Choroid plexus epithelial cell (primary cell): ENCODE results near the gene CDYL2.
A peak's percentile ranks its signal among the peaks of the same experiment; 100 is the strongest.

ENCODE experiments used
- DNase-seq: peaks from one replicate; pipeline ENCODE4 v3.0.0-alpha.2; 2010; ENCODE audit warnings: low read depth
- H3K4me3 ChIP-seq: 2 replicates; pipeline ENCODE4 v1.5.1; 2011; ENCODE audit warnings: low read depth, mild to moderate bottlenecking, control low read depth, low read length, moderate library complexity
- TF ChIP-seq, protein P1 (sequence below): conservative IDR thresholded peaks from 2 replicates; pipeline ENCODE4 v1.5.1; 2011; ENCODE audit warnings: low read depth, mild to moderate bottlenecking, control low read depth, inconsistent platforms, low read length, moderate library complexity

CDYL2 gene

DNA sequence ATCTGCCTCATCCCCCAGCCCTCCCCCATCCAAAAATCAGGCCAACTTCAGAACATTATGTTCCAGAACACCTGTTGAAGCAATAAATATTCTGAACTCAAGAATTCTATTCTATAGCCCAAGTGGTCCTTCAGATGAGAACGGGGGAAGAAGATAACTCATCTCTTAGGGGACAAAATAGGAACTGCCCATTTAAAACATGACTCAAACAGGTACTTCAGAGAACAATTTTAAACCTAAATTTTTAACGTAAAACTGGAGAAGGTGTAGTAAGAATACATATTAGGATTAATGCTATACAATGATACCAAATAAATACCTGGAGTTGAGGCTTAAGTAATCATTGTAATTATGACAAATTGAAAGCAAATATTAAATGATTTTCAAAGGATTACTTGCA is 112.1 kb downstream of the CDYL2 start:
- no peak for DNase-seq
- TF ChIP-seq, protein P1, sequence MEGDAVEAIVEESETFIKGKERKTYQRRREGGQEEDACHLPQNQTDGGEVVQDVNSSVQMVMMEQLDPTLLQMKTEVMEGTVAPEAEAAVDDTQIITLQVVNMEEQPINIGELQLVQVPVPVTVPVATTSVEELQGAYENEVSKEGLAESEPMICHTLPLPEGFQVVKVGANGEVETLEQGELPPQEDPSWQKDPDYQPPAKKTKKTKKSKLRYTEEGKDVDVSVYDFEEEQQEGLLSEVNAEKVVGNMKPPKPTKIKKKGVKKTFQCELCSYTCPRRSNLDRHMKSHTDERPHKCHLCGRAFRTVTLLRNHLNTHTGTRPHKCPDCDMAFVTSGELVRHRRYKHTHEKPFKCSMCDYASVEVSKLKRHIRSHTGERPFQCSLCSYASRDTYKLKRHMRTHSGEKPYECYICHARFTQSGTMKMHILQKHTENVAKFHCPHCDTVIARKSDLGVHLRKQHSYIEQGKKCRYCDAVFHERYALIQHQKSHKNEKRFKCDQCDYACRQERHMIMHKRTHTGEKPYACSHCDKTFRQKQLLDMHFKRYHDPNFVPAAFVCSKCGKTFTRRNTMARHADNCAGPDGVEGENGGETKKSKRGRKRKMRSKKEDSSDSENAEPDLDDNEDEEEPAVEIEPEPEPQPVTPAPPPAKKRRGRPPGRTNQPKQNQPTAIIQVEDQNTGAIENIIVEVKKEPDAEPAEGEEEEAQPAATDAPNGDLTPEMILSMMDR = no peak
- no peak overlapping the region for H3K4me3 ChIP-seq

DNA sequence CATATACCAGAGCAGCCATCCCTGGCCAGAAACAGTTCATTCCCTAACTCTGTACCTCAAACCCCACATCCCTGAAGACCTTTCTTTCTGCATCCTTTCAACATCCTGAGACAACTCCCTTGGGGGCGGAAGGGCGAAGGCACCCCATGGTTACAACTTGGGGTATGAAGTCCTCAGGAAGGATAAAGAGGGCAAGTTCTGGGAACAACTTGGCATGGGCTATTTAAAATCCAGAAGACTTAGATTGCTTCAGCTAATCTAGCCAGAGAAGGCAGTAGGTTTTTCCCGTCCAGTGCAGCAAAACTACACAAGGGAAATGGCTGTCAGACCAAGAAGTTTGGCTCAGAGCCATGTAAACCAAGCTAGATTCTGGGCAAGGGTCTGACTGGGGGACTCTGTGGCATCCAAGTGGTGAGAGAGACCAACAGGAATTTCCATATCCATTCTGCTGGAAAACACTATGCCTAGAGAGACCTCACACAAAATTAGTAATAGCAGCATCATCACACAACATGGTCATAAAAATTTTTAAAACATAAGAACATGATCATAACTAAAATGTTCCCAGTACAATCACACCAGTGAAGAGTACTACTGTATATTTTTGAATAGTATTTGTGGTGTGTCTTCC is 113.2 kb downstream of the CDYL2 start:
- TF ChIP-seq, protein P1 = no peak
- no peak for DNase-seq
- H3K4me3 ChIP-seq = no peak overlapping the region

DNA sequence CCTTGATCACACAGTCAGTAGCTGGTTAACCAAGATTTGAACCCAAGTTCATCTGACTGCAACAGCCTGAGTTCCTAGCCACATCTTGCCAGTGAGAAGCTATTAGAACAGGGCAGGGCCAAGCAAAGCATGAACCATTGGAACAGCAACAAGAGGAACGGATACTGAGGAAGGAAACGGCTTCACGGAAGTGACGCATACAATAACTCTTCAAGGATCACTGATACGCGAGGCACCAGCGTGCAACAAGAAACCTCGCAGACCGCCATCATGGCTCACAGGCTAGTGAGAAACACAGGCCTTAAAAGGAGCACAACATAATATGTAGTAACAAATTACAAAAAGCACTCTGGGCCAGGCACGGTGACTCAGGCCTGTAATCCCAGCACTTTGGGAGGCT is 114.9 kb downstream of the CDYL2 start:
- no peak for DNase-seq
- TF ChIP-seq, protein P1 = no peak

DNA sequence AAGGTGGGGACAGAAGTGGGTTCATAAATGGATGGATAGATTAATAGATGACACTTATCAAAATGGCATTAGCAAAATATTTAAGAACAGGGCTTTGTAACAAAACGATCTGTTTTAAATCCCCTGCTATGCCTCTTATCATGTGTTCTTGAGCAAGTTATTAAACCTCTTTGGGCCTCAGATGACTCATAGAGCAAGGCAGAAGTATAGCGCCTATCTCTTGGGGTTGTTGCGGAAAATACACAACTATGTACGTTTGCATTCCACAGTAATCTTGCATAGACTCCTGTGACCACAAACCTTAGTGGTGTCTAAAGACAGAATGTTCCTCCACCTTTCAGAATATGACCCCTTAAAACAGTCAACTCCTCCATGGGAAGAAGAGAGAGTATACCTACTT is 116.8 kb downstream of the CDYL2 start:
- H3K4me3 ChIP-seq = no peak overlapping the region
- DNase-seq = peak; percentile 78
- TF ChIP-seq, protein P1 = no peak

More for the DNA sequence above, 114.9 kb downstream of the CDYL2 start:
- no peak overlapping the region for H3K4me3 ChIP-seq

DNA sequence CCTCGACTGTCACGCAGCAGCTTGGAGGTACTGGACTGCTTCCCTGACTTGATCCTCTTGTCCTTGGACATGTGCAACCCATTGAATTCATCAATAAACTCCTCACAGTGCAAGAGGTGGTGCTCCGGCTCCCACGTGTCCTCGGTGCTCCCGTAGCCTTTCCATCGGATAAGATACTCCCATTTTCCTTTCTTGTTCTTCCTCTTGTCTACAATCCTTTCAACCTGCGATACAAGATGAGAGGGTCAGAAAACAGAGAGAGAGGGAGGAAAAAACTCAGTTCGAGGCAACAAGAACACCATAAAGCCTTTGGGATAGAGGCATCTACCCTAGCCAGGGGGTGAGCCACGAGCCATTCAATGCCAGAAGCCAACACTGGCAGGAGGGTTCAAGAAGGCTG is 119.5 kb downstream of the CDYL2 start:
- DNase-seq = no peak
- H3K4me3 ChIP-seq = no peak overlapping the region
- TF ChIP-seq, protein P1 = no peak

DNA sequence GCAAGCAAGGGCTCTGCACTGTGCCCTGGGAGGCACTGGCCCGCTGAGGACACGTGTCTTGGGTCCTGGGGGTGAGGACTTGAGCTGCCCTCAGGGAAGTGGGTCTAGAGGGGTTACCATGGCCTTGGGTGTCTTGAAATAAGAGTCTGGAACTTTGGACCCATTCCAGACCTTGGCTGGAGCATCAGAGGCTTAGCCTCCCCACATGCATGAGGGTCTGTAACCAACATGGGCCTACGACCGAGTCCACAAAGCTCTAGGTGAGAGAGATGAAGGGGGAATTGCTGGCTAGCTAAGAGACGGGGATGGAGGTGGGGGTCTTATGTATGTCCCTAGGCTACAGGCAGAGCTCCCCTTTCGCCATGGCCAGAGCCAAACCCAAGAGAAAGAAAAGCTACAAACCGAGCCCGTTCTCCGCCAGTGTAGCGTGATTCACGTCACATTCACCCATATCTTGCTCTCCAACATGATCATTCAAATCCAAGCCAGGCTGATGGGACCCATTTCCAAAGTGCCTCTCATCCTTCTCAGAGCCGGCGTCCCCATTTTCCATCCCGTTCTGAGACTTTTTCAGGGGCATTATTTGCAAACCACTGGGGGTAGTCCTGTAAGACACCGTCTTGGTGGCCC is 120.1 kb downstream of the CDYL2 start:
- TF ChIP-seq, protein P1 = no peak
- no peak for DNase-seq
- H3K4me3 ChIP-seq = no peak overlapping the region

DNA sequence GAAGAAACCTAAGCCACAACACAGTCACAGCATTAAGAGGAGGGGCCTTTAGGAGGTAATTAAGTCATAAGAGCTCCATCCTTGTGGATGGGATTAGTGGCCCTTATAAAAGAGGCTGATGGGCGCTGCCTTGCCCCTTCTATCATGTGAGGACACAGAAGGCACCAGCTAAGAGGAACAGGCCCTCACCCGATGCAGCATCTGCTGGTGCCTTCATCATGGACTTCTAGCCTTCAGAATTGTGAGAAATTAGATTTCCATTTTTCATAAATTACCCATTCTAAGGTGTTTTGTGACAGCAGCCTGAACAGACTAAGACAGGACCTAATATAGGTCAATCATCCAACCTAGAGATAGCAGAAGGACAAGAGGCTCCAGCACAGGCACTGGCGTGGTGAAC is 120.8 kb downstream of the CDYL2 start:
- TF ChIP-seq, protein P1 = no peak
- H3K4me3 ChIP-seq = no peak overlapping the region
- DNase-seq = no peak
